IPS-18c (cell line): ENCODE measurements around the gene DENND2A.
"Not testable (repeated sequence)": the region's sequence is repeated elsewhere in the genome, so short reads cannot be mapped to it uniquely, and the experiment has no call there.

ENCODE experiments used
- H3K4me3 ChIP-seq: 2 replicates; pipeline ENCODE4 v1.7.0; 2013; ENCODE audit warnings: low read depth, mild to moderate bottlenecking, low read length, moderate library complexity; ENCODE audit not compliant: insufficient read depth
- H3K9me3 ChIP-seq: one replicate; pipeline ENCODE4 v1.6.1; 2013; ENCODE audit warnings: mild to moderate bottlenecking, low read length, moderate library complexity; ENCODE audit not compliant: control insufficient read depth, insufficient read depth

The DENND2A gene

DNA sequence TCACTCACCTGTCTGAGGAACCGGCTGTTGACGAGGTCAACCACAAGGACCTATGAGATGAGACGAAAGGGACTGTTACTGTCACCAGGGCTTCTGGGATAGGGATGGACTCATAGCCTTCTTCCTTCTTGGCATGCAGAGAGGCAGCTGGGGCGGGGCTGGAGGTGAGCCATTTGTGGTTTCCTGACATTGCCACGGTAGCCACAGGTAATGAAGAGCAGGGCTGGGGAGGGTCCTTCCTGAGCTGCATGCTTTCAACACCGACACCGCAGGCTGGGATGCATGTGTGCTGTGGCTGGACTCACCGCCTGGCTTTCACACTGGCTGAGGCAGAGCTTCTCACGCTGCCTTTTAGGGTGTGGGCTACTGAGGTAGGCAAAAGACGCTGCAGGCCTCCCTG is 114.9 kb downstream of the DENND2A start:
- Histone ChIP-seq H3K9me3 (no peaks in the 10 kb centered on the region), H3K4me3 (no peak overlapping the region)

DNA sequence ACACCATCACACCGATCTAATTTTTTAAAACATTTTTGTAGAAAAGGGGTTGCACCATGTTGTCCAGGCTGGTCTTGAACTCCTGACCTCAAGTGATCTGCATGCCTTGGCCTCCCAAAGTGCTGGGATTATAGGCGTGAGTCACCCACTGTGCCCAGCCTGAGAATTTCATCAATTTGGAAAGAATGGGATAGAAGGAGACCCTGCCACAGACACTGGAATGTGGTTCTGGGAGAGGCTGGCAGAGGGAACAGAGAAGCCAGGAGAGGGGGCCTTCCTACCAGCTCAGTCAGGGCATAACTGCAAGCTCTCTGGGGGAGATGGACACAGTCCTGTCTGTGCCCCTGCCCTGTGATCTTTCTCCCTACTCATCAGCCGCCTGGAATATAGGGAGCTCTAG is 119.2 kb downstream of the DENND2A start:
- Histone ChIP-seq H3K9me3 (no peaks in the 10 kb centered on the region), H3K4me3 (no peak overlapping the region)

DNA sequence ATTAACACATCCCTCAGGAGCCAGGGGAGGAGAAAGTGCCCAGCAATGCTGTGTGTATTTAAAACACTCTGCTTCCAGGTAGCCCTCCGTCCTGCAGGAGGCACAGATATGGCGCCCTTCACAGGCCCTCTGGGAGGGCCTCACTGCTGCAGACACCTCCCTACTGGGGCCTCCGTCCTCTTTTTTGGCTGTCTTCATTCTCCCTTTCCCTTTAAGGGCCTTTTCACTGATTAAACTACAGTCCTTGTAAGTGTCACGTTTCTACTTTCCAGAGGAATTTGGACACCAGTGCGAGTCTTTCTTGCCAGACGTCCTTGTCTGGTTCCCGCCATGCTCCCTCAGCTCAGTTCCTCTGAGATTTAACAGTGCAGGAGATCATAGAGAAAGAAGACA is 121.6 kb downstream of the DENND2A start:
- Histone ChIP-seq H3K4me3 (no peak overlapping the region), H3K9me3 (no peaks in the 10 kb centered on the region)

DNA sequence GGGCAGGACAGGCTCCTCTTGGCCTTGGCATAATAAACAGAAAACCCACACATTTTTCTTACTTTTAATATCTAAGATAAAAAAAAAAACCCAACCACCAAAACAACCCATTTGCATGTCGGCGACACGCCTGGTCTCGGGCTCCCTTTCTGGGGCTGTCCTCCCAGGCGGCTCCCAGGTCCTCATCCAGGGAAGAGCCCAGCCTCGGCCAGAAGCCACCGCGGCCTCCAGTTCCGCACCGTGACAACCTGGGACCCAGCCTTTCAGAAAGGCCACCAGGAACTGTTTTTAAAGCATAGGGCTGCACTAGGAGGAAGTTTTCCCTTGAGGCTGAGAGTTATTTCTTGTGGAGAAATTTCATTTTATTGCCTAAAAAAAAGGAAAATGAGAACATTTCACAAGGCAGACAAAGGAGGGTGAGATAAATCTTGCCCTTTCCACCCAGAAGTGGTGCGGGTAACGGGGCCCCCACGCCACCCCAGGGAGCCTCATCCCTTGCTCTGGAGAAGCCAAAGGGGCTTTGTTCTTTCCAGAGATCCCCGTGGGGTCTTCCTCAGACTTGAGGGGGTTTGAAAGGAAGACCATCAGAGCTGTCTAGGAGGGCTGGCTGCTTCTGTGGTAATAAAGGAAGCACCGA is 122.1 kb downstream of the DENND2A start:
- Histone ChIP-seq H3K9me3 (no peaks in the 10 kb centered on the region), H3K4me3 (no peak overlapping the region)

DNA sequence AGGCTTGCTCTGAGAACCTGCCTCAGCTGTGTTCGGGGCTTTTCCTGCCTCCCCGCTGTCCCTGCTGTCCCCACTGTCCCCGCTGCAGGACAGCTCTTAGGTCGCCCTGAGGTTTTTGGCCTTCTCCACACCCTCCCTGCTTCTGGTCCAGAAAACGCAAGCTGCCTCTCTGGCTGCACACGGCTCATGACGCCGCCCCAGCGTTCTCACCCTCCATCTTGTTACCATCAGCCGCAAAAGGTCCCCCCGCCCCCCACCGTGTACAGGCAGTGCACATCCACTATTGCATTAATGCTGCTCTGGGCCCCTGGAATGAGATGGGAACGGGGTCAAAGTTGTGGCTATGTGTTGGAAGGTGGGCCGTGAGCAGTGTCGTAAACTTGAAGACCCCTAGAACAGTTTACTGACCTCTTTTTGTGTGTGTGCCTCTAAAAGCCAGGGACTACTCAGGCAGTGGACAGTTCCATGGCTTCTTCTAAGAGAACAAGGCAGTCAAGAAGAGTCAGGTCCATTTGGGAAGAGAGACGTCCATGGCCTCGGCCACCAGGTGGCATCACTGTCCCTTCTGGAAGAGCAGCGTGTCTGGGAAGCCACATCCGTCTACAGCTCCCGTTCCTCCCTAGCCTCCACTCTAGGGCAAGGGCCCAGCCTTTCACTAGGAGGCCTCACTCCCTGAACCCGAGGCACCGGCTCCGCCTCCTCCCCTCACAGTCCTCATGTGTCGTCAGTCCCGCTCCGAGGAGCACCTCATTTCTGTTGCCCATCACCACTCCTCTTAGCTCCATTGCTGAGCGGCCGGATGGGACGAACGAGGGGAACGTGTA is 122.9 kb downstream of the DENND2A start:
- no peak overlapping the region for H3K4me3 ChIP-seq
- H3K9me3 ChIP-seq: no peaks in the 10 kb centered on the region

DNA sequence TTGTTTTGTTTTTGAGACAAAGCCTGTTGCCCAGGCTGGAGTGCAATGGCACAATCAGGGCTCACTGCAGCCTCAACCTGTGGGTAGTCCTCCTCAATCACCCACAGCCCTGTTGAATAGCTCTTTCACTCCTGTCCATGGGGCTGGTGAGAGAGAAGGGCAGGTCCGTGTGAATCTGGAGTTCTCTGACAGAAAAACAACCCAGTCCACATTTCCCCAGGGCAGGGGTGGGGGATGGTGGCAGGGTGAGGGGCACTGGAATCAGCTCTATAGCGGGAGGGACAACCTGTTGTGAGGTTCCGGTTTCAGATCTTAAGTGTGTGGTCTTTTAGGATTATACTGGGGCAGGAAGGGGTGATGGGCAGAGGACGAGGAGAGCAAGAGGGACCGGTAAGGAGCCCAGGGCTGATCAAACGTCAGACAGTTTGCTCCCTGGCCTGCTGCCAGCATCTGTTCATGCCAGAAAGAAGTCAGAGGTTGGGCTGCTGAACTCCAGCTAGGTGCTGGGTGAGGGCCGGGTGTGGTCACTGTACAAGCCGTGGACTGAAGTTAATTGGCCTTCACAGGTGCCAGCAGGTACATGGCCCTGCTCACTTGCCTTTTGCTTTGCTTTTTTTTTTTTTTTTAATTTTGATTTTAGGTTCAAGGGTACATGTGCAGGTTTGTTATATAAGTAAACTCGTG is 128.2 kb downstream of the DENND2A start:
- Histone ChIP-seq H3K9me3 (no peaks in the 10 kb centered on the region), H3K4me3 (no peak overlapping the region)

DNA sequence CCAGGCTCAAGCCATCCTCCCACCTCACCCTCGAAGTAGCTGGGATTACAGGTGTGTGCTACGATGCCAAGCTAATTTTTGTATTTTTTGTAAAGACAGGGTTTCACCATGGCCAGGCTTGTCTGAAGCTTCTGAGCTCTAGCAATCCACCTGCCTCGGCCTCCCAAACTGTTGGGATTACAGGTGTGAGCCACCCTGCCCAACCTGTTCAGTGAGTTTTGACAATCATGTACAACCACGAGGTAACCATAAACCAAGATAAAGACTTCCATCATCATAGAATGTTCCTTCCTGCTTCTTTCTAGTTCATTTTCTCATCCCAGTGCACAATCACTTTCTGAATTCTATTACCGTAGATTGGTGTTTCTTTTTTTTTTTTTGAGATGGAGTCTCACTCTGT is 130.8 kb downstream of the DENND2A start:
- no peak overlapping the region for H3K4me3 ChIP-seq

DNA sequence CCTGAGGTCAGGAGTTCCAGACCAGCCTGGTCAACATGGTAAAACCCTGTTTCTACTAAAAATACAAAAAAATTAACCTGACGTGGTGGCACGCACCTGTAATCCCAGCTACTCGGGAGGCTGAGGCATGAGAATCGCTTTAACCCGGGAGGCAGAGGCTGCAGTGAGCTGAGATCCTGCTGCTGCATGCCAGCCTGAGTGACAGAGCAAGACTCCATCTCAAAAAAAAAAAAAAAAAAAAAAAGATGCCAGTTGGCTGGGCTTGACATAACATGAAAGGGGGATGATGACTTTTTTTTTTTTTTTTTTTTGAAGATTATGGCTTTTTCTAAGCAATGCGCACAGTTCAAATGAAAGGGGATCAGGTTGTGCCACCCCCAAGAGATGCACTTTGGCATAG is 133.1 kb downstream of the DENND2A start:
- H3K9me3 ChIP-seq, H3K4me3 ChIP-seq: not testable (repeated sequence)

More for the DNA sequence above, 130.8 kb downstream of the DENND2A start:
- H3K9me3 ChIP-seq: no peaks in the 10 kb centered on the region

DNA sequence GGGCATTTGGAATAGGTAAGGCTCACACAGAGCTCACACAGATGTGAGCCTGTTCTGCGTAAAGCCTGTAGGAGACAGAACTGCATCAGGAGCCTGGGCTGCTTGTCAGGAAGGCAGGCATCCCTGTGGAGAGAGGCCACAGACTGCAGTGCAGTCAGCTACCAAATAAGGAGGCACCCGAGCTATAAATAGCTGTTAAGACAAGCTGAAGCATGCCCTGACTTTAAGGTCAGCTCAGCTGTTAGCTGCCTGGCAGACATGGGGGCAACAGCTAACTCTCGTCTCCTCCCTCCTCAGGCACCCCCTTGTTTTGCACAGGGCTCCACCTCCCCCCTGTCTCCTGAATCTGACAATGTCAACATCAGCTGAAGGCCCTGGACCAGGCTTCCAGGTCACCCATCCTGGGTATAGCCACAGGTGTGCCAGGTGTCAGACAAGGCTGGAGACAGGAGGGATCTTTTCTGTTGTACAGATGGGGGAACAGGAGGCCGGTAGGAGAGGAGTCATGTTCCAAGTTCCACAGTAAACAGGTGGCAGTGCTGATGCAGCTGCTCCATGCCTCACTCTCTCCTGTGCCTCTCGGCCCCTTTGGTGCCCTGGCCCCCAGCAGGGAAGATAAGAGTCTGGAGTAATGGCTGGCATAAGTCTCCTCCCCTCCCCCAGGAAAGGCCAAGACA is 133.7 kb downstream of the DENND2A start:
- H3K9me3 ChIP-seq: no peaks in the 10 kb centered on the region
- no peak overlapping the region for H3K4me3 ChIP-seq

DNA sequence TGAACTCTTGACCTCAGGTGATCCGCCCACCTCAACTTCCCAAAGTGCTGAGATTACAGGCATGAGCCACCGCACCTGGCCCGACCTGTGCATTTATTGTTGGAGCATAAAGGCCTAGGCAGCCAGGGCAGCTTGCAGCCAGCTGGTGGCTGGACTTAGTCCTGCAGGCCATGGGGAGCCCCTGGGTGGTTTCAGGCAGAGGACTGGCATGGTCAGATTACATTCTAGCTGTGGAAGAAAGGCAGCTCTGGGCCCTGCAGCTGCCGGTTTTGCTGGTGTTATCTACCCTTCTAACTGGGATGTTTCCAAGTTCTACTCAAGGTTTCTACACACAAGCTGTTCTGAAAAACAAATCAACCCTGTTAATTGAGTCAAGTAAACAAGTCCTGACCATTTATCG is 138.6 kb downstream of the DENND2A start:
- H3K4me3 ChIP-seq: no peak overlapping the region
- H3K9me3 ChIP-seq: no peaks in the 10 kb centered on the region

DNA sequence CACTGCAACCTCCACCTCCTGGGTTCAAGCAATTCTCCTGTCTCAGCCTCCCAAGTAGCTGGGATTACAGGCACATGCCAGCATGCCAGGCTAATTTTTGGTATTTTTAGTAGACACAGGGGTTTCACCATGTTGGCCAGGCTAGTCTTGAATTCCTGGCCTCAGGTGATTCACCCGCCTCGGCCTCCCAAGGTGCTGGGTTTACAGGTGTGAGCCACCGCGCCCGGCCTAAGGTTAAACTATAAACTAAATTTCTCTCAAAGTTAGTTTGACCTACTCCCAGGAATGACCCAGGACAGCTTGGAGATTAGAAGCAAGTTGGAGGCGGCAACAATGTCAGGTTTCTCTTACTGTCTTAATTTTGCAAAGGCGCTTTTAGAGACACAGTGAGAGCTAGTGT is 142.8 kb downstream of the DENND2A start:
- H3K4me3 ChIP-seq: not testable (repeated sequence)

DNA sequence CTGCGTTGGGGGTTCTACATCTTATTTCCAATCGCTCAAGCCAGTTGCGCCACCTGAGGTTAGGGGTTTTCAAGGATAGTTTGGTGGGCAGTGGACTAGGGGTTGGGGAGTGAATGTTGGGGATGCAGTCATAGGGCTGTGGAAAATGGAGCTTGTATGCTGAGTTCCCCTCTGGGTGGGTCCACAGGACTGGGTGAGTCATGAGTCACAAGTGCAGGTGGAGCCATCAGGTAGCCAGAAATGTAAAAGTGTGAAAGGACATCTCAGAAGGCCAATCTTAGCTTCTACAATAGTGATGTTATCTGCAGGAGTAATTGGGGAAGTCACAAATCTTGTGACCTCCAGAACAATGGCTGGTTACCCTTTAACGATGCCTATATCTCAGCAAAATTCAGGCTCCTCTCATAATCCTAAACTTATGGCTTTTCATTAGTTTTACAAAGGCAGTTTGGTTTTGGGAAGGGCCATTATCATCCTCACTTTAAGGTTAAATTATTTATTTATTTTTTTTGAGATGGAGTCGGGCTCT is 143.3 kb downstream of the DENND2A start:
- Histone ChIP-seq H3K4me3 (no peak overlapping the region), H3K9me3 (no peaks in the 10 kb centered on the region)

More for the DNA sequence above, 142.8 kb downstream of the DENND2A start:
- H3K9me3 ChIP-seq: not testable (repeated sequence)

DNA sequence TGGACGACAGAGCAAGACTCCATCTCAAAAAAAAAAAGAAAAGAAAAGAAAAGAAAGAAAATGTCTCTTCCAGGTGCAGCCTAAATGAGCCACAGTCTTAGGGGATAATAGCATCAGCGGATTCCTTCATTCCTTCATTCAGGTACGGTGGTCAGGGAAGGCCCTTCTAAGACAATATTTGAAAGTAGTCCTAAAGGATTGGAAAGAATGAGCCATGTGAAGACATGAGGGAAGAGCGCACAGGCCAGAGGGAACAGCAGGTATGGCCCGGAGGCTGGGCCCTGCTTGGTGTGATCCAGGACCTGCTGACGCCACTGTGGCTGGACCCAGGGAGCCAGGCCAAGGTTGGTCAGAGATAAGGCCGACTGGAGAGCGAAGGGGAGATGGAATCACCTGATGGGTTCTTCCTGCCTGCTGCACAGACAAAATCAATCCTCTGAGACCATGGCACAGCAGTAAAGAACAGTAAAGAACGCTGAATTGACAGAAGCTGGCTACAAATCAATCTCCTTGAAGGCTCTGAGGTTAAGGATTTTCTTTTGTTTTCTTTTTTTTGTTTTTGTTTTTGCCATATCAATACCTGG is 145.0 kb downstream of the DENND2A start:
- H3K9me3 ChIP-seq: no peaks in the 10 kb centered on the region
- no peak overlapping the region for H3K4me3 ChIP-seq

DNA sequence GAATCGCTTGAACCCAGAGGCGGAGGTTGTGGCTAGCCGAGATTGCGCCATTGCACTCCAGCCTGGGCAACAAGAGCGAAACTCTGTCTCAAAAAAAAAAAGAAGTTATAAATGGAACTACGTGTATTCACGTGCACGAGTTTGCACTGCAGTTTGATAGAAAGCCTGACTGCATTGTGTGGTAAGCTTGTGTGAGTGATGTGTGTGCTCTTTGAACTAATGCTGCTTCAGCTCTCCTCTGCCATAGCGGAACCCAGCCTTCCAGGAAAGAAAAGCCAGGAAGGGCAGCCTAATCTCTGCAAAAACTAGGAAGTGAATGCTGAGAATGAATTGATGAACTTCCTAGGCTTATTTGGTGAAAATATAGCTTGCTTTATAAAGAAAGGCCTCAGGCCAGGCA is 145.7 kb downstream of the DENND2A start:
- no peaks in the 10 kb centered on the region for H3K9me3 ChIP-seq
- no peak overlapping the region for H3K4me3 ChIP-seq

DNA sequence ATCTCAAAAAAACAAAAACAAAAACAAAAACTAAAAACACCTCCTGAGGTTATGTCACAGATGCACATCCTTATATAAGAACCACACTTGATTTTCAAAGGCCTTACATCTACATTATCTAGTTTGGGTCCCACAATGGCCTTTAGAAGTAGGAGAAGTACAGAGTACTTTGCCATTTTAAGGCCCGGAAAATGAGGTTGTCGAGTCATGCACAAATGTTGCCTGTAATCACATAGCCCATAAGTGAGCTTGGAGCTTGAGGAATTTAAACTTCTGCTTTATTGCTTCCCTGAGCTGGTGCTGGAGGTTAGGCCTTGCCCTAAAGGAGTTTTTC is 151.6 kb downstream of the DENND2A start:
- H3K9me3 ChIP-seq: no peaks in the 10 kb centered on the region
- H3K4me3 ChIP-seq: no peak overlapping the region

DNA sequence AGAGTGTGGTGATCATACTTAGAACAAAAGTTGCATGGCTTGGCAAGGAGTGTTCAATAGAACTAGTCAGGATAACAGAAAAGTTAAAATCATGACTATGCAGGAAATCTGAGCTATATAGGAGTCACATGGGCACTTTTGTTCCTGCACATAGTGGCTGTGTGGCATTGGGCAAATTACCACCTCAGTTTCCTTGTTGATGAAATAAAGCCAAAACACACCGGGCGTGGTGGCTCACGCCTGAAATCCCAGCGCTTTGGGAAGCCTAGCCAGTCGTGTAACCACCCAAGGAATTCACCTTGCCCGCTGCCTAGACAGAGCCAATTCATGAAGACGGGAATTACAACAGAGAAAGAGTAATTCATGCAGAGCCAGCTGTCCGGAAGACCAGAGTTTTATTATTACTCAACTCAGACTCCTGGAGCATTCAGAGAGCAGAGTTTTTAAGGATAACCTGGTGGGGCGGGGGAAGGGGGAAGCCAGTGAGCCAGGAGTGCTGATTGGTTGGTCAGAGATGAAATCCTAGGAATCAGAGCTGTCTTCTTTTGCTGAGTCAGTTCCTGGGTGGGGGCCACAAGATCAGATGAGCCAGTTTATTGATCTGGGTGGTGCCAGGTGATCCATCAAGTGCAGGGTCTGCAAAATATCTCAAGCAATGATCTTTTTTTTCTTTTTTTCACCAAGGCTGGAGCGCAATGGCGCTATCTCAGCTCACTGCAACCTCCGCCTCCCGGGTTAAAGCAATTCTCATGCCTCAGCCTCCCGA is 154.9 kb downstream of the DENND2A start:
- Histone ChIP-seq H3K9me3 (no peaks in the 10 kb centered on the region), H3K4me3 (no peak overlapping the region)
